Activated CD4-positive, alpha-beta T cell treated with anti-CD3 and anti-CD28 coated beads, Interleukin-2, amount 10 ng/mL, durations not matched to agents 7 days and 5 days (primary cell): ENCODE results near the gene ROR2. TPM values are rescaled to one million over a fixed set of nuclear protein-coding genes. Genes with fewer than 3 reads are reported as not detected.

Source experiments
- CTCF ChIA-PET: fragments of 350-600 bp; sonication (Branson Sonifier 250); formaldehyde crosslinking; loops from one replicate; lab custom pipeline; 2021; ENCODE audit warnings: antibody characterized with exemption; lab: Charles Lee
- POLR2A ChIA-PET: fragments of 350-600 bp; sonication (Branson Sonifier 250); formaldehyde crosslinking; loops from one replicate; lab custom pipeline; 2021; ENCODE audit warnings: antibody characterized with exemption; lab: Charles Lee
- DNase-seq: peaks from one replicate; pipeline ENCODE4 v3.0.0-alpha.2; 2020
- H3K27ac Mint-ChIP-seq: one replicate; pipeline ENCODE4 v1.8.0; 2021; ENCODE audit warnings: mild to moderate bottlenecking, moderate library complexity, mixed read lengths
- H3K27me3 Mint-ChIP-seq: one replicate; pipeline ENCODE4 v1.8.0; 2021; ENCODE audit warnings: mixed read lengths
- H3K36me3 Mint-ChIP-seq: one replicate; pipeline ENCODE4 v1.8.0; 2021; ENCODE audit warnings: low read depth, mixed read lengths
- H3K4me1 Mint-ChIP-seq: one replicate; pipeline ENCODE4 v1.8.0; 2021; ENCODE audit warnings: mixed read lengths
- H3K4me3 Mint-ChIP-seq: one replicate; pipeline ENCODE4 v1.8.0; 2021; ENCODE audit warnings: mild to moderate bottlenecking, moderate library complexity, mixed read lengths
- H3K9me3 Mint-ChIP-seq: one replicate; pipeline ENCODE4 v1.8.0; 2021; ENCODE audit warnings: mixed read lengths
- total RNA-seq, 2 experiments: library from RNA; stranded (reverse); gene quantifications; one replicate each; pipeline ENCODE4 v1.2.3, GENCODE V29; 2021

The ROR2 gene
- total RNA-seq, 2 experiments from 2014 or later, result 0.48 to 0.55 TPM

- CTCF ChIA-PET, result no interaction called here
Observed at GRCh38 chr9:91966503-91966902, 16.5 kb upstream of the ROR2 start.

GRCh38 chr9:91963711-91964240 lies 13.7 kb upstream of the ROR2 start:
- H3K27me3 Mint-ChIP-seq, result peaks cover 21% of the 10 kb centered on the region
- no peak for DNase-seq
- CTCF ChIA-PET, result interaction anchor here (0.9 to 1.2 kb wide), 2 partner anchors 10 to 18 kb away, joined by 3 read pairs; no protein-coding TSS in a partner anchor
- no peaks in the 10 kb centered on the region for H3K4me1 Mint-ChIP-seq
- peaks cover 2% of the 10 kb centered on the region for H3K9me3 Mint-ChIP-seq
- no peak overlapping the region for H3K27ac Mint-ChIP-seq
- H3K4me3 Mint-ChIP-seq, result no peak overlapping the region
- POLR2A ChIA-PET, result no interaction called here
- no peaks in the 10 kb centered on the region for H3K36me3 Mint-ChIP-seq

More at GRCh38 chr9:91966503-91966902, 16.5 kb upstream of the ROR2 start:
- no peak for DNase-seq
- Mint-ChIP-seq H3K27ac (no peak overlapping the region), H3K27me3 (peaks cover 28% of the 10 kb centered on the region), H3K4me1 (no peaks in the 10 kb centered on the region), H3K9me3 (no peaks in the 10 kb centered on the region), H3K4me3 (no peak overlapping the region), H3K36me3 (no peaks in the 10 kb centered on the region)
- POLR2A ChIA-PET, result no interaction called here

- DNase-seq, result no peak
- no peaks in the 10 kb centered on the region for H3K4me1 Mint-ChIP-seq
- no peak overlapping the region for H3K27ac Mint-ChIP-seq
- POLR2A ChIA-PET, result no interaction called here
- peaks cover 3% of the 10 kb centered on the region for H3K27me3 Mint-ChIP-seq
- no peak overlapping the region for H3K4me3 Mint-ChIP-seq
- H3K36me3 Mint-ChIP-seq, result no peaks in the 10 kb centered on the region
- H3K9me3 Mint-ChIP-seq, result peaks cover 2% of the 10 kb centered on the region
- CTCF ChIA-PET, result interaction anchor here (2.3 kb wide), 1 partner anchor 10 kb away, joined by 9 read pairs; the partner anchor contains the start of gene ROR2
Observed at GRCh38 chr9:91960367-91960766, 10.3 kb upstream of the ROR2 start.

- Mint-ChIP-seq H3K9me3 (peaks cover 2% of the 10 kb centered on the region), H3K27me3 (peaks cover 13% of the 10 kb centered on the region)
- POLR2A ChIA-PET, result no interaction called here
Observed at GRCh38 chr9:91958174-91958573, 8.1 kb upstream of the ROR2 start.

GRCh38 chr9:91954841-91955471 lies 4.9 kb upstream of the ROR2 start:
- peaks cover 8% of the 10 kb centered on the region for H3K4me1 Mint-ChIP-seq
- ChIA-PET POLR2A (interaction anchor here (0.7 kb wide), 1 partner anchor 17 kb away, joined by 5 read pairs; no protein-coding TSS in a partner anchor), CTCF (interaction anchor here (0.6 to 1.8 kb wide), 9 partner anchors 12 to 778 kb away, joined by 3 to 4 read pairs (median 3); no protein-coding TSS in a partner anchor)
- no peaks in the 10 kb centered on the region for H3K36me3 Mint-ChIP-seq
- H3K27ac Mint-ChIP-seq, result no peak overlapping the region
- H3K9me3 Mint-ChIP-seq, result no peaks in the 10 kb centered on the region
- H3K27me3 Mint-ChIP-seq, result peaks cover 41% of the 10 kb centered on the region
- H3K4me3 Mint-ChIP-seq, result no peak overlapping the region
- DNase-seq, result peak; percentile 55

More at GRCh38 chr9:91958174-91958573, 8.1 kb upstream of the ROR2 start:
- DNase-seq, result no peak
- Mint-ChIP-seq H3K36me3 (no peaks in the 10 kb centered on the region), H3K27ac (no peak overlapping the region), H3K4me3 (no peak overlapping the region), H3K4me1 (no peaks in the 10 kb centered on the region)
- CTCF ChIA-PET, result no interaction called here

- no peak for DNase-seq
- Mint-ChIP-seq H3K27ac (no peak overlapping the region), H3K4me3 (no peak overlapping the region), H3K4me1 (peaks cover 8% of the 10 kb centered on the region), H3K27me3 (peaks cover 43% of the 10 kb centered on the region), H3K36me3 (no peaks in the 10 kb centered on the region), H3K9me3 (no peaks in the 10 kb centered on the region)
- ChIA-PET POLR2A (no interaction called here), CTCF (interaction anchor here (0.9 to 1.8 kb wide), 6 partner anchors 10 to 181 kb away, joined by 3 to 4 read pairs (median 4); no protein-coding TSS in a partner anchor)
Observed at GRCh38 chr9:91953718-91954117, 3.7 kb upstream of the ROR2 start.

GRCh38 chr9:91951944-91952520 lies 2.0 kb upstream of the ROR2 start:
- no peaks in the 10 kb centered on the region for H3K9me3 Mint-ChIP-seq
- H3K36me3 Mint-ChIP-seq, result no peaks in the 10 kb centered on the region
- H3K27me3 Mint-ChIP-seq, result peaks cover 54% of the 10 kb centered on the region
- ChIA-PET POLR2A (no interaction called here), CTCF (interaction anchor here (2.7 kb wide), 1 partner anchor 8 kb away, joined by 9 read pairs; no protein-coding TSS in a partner anchor)
- H3K27ac Mint-ChIP-seq, result no peak overlapping the region
- peaks cover 9% of the 10 kb centered on the region for H3K4me1 Mint-ChIP-seq
- DNase-seq, result no peak
- no peak overlapping the region for H3K4me3 Mint-ChIP-seq

GRCh38 chr9:91949392-91949945 lies 559 bp downstream of the ROR2 start:
- POLR2A ChIA-PET, result no interaction called here
- no peak overlapping the region for H3K27ac Mint-ChIP-seq
- no peak for DNase-seq
- H3K4me3 Mint-ChIP-seq, result peak overlapping the region; percentile 51
- CTCF ChIA-PET, result interaction anchor here (0.6 to 2.7 kb wide), 13 partner anchors 11 to 916 kb away, joined by 3 to 11 read pairs (median 3); no protein-coding TSS in a partner anchor
- no peaks in the 10 kb centered on the region for H3K36me3 Mint-ChIP-seq
- peaks cover 9% of the 10 kb centered on the region for H3K4me1 Mint-ChIP-seq
- H3K27me3 Mint-ChIP-seq, result peaks cover 75% of the 10 kb centered on the region
- no peaks in the 10 kb centered on the region for H3K9me3 Mint-ChIP-seq

- no peak overlapping the region for H3K27ac Mint-ChIP-seq
- POLR2A ChIA-PET, result no interaction called here
- CTCF ChIA-PET, result interaction anchor here (0.6 to 2.2 kb wide), 3 partner anchors 13 to 177 kb away, joined by 3 to 5 read pairs (median 3); no protein-coding TSS in a partner anchor
- no peak overlapping the region for H3K4me3 Mint-ChIP-seq
- peaks cover 76% of the 10 kb centered on the region for H3K27me3 Mint-ChIP-seq
- peak; percentile 22 for DNase-seq
- no peaks in the 10 kb centered on the region for H3K9me3 Mint-ChIP-seq
- peaks cover 9% of the 10 kb centered on the region for H3K4me1 Mint-ChIP-seq
- H3K36me3 Mint-ChIP-seq, result no peaks in the 10 kb centered on the region
Observed at GRCh38 chr9:91948597-91949391, 1.2 kb downstream of the ROR2 start.

GRCh38 chr9:91948101-91948596 lies 1.9 kb downstream of the ROR2 start:
- ChIA-PET POLR2A (no interaction called here), CTCF (interaction anchor here (1.0 kb wide), 1 partner anchor 12 kb away, joined by 3 read pairs; no protein-coding TSS in a partner anchor)
- Mint-ChIP-seq H3K36me3 (no peaks in the 10 kb centered on the region), H3K27me3 (peaks cover 76% of the 10 kb centered on the region), H3K4me1 (peaks cover 9% of the 10 kb centered on the region), H3K27ac (no peak overlapping the region), H3K4me3 (no peak overlapping the region), H3K9me3 (no peaks in the 10 kb centered on the region)
- no peak for DNase-seq

- no peaks in the 10 kb centered on the region for H3K9me3 Mint-ChIP-seq
- peaks cover 9% of the 10 kb centered on the region for H3K4me1 Mint-ChIP-seq
- POLR2A ChIA-PET, result no interaction called here
- no peak overlapping the region for H3K4me3 Mint-ChIP-seq
- DNase-seq, result no peak
- no peak overlapping the region for H3K27ac Mint-ChIP-seq
- CTCF ChIA-PET, result interaction anchor here (1.3 kb wide), 1 partner anchor 9 kb away, joined by 3 read pairs; no protein-coding TSS in a partner anchor
- no peaks in the 10 kb centered on the region for H3K36me3 Mint-ChIP-seq
- peaks cover 63% of the 10 kb centered on the region for H3K27me3 Mint-ChIP-seq
Observed at GRCh38 chr9:91946653-91947488, 3.2 kb downstream of the ROR2 start.
